ENCODE measurements around the gene ZSWIM3. TPM values are rescaled to one million over a fixed set of nuclear protein-coding genes. Genes with fewer than 3 reads are reported as not detected.

ZSWIM3 gene
- total and polyA plus RNA-seq, 2 of the 13 experiments (the other 11 are each of a cell fraction or from before 2014, with no cell fraction given), result 5.2 to 5.8 TPM

DNA sequence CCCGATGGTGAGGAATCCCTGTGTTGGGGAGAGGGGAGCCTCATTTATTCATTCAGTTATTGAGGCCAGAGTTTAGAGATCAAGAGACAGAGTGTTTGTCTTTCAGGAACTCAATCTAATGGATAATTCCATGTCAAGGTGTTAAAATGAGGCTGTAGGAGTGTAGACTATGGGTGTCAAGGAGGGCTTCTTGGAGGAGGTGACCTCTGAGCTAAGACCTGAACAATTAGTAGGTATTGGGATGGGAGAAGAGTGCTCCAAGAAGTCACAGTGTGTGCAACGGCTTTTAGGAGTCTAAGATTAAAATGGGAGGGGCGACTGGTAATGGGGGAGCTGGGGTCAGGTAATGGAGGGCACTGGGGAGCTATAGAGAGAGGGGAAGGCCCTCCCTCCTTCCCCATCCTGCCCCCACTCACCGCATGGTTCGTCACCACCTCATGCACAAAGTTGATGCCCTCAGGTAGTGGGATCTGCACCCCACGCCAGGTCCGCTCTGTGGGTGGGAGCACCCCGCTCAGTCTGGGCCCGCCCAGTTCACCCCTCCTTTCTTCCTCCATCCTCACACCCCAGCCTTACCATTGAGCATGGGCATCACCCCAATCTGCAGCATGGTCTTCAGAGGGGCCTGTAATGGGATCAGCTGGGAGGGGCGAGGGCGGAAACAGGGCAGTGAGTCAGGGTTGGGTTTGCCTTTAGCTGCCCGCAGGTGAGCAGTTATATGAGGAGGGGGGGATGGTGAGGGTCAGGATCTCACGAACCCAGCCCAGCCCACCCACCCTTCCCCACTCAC is 41.8 kb downstream of the ZSWIM3 start:
- no peaks in the 10 kb centered on the region for H4K20me1 ChIP-seq (ENCODE audit: insufficient read depth, low read length)
- FAIRE-seq, result no peak
- in situ Hi-C loops (cut with HindIII; ENCODE audit: extremely low pct_ligation_motif_present, low pct_unique_long_range_greater_than_20kb) (no loop called here), intact Hi-C loops (cut with micrococcal nuclease; ENCODE audit: unreplicated experiment) (no loop called here)
- no peak overlapping the region for H3K4me3 ChIP-seq (replicated peaks in 1 of 3; ENCODE audit: insufficient read depth in 1 of 3, low read depth in 2 of 3, low read length in 3 of 3)
- peaks cover 38 to 43% of the 10 kb centered on the region in 2 experiments for H3K36me3 ChIP-seq (replicated peaks in 1 of 2; ENCODE audit: control insufficient read depth in 1 of 2, insufficient read depth in 2 of 2, low read length in 2 of 2)
- WGBS (ENCODE audit: low lambda C conversion rate), result 95% methylated on average over 13 of the region's 13 CpGs
- H3K9ac ChIP-seq (ENCODE audit: insufficient read depth, low read depth, low read length), result no peak overlapping the region
- BruUV-seq (replicated peaks), result no TSS peak
- H3K79me2 ChIP-seq (ENCODE audit: insufficient read depth, low read length), result no peaks in the 10 kb centered on the region
- ChIA-PET POLR2A (interaction anchor here (0.9 to 4.7 kb wide), 6 partner anchors 9 to 47 kb away, joined by 3 to 38 read pairs (median 13); partner anchors contain the start of genes CTSA, NEURL2 and PCIF1), CTCF (ENCODE audit: low intra/inter-chr PET ratio, low total read pairs) (no interaction called here)
- H3K27me3 ChIP-seq (ENCODE audit: control insufficient read depth in 1 of 2, insufficient read depth in 2 of 2, low read length in 2 of 2), result no peaks in the 10 kb centered on the region
- DNase-seq (ENCODE audit: low spot score), result no peak
- no peak overlapping the region for H3K27ac ChIP-seq (ENCODE audit: extremely low read length, insufficient read depth, low read length)
- peaks cover 9% of the 10 kb centered on the region for H3K4me1 ChIP-seq (ENCODE audit: insufficient read depth, low read length)
- H3K9me3 ChIP-seq (ENCODE audit: low read length), result no peaks in the 10 kb centered on the region
- no peak for ATAC-seq
- TF ChIP-seq DR1 (CRISPR knock-in tag; IDR thresholded peaks at IDR 0.05), result no peak
- no peak for TF ChIP-seq NCOA5 (CRISPR knock-in tag; IDR thresholded peaks at IDR 0.05)
- peak; percentile 42 for TF ChIP-seq POLR2G (IDR thresholded peaks at IDR 0.05; ENCODE audit: low read depth, low read length)
- TF ChIP-seq ZFP36 (IDR thresholded peaks at IDR 0.05; ENCODE audit: borderline replicate concordance, low read depth, low read length, partially characterized antibody), result peak; percentile 16
- TF ChIP-seq AGO2 (optimal IDR thresholded peaks at IDR 0.05; ENCODE audit: low read depth, low read length), result peak; percentile 70
- TF ChIP-seq POLR2A (IDR thresholded peaks at IDR 0.05; ENCODE audit: insufficient read depth in 1 of 2, low read depth in 2 of 2, low read length in 2 of 2), result peak in 1 of 2 experiments; percentile 37; a peak in 1 of 4 replicates
- TF ChIP-seq ZNF710 (CRISPR knock-in tag; IDR thresholded peaks at IDR 0.05; ENCODE audit: borderline replicate concordance), result no peak
- TF ChIP-seq ZNF557 (CRISPR knock-in tag; IDR thresholded peaks at IDR 0.05), result no peak
- TF ChIP-seq ZSCAN21 (CRISPR knock-in tag; IDR thresholded peaks at IDR 0.05; ENCODE audit: borderline replicate concordance), result no peak
- peak; percentile 47; the same call in 1 of the 2 replicates for TF ChIP-seq RBFOX2 (IDR thresholded peaks at IDR 0.05; ENCODE audit: low read depth, low read length)
- no peak overlapping the region for H2AFZ ChIP-seq (ENCODE audit: low read length)
- H3K4me2 ChIP-seq (ENCODE audit: low read depth, low read length), result no peak overlapping the region

Measured in HepG2 (cell line).